Adipocyte (in vitro differentiated cells): ENCODE data around the gene CFAP92.

Experiments used
- DNase-seq: peaks from one replicate; pipeline ENCODE4 v3.0.0-alpha.2; 2015; ENCODE audit warnings: low read depth
- H3K27me3 ChIP-seq: replicated peaks from 2 replicates; pipeline ENCODE4 v1.7.0; 2013; ENCODE audit warnings: mild to moderate bottlenecking, low read length, moderate library complexity; ENCODE audit not compliant: control insufficient read depth, insufficient read depth
- H3K36me3 ChIP-seq: 2 replicates; pipeline ENCODE4 v1.7.0; 2013; ENCODE audit warnings: low read length, mild to moderate bottlenecking, moderate library complexity; ENCODE audit not compliant: control insufficient read depth, insufficient read depth, severe bottlenecking
- H3K4me1 ChIP-seq: 2 replicates; pipeline ENCODE4 v1.7.0; 2013; ENCODE audit warnings: mild to moderate bottlenecking, low read length, moderate library complexity; ENCODE audit not compliant: control insufficient read depth, insufficient read depth
- H3K4me3 ChIP-seq: 2 replicates; pipeline ENCODE4 v1.7.0; 2013; ENCODE audit warnings: mild to moderate bottlenecking, low read length, moderate library complexity
- H3K9ac ChIP-seq: 2 replicates; pipeline ENCODE4 v1.7.0; 2013; ENCODE audit warnings: mild to moderate bottlenecking, low read length, moderate library complexity
- H3K9me3 ChIP-seq: 2 replicates; pipeline ENCODE4 v1.7.0; 2013; ENCODE audit warnings: mild to moderate bottlenecking, low read length, moderate library complexity; ENCODE audit not compliant: control insufficient read depth

CFAP92 gene

DNA sequence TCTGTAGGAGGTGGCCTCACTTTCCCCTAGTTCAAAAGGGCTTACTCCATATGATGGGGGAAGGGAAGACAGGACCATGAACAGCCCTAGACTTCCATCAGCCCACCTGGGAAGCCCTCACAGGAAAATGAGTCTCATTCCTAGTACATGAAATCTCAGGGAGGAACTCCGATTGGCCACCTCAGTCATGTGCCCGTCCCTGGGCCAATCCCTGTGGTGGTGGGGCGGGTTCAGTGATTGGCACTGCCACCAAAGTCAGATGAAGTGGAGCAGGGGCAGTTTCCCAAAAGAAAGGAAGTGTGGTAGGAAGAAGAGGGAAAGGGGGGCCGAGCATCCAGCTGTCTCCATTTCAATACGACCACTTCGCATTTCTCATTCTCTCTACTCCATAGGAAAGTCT lies 40.8 kb upstream of the CFAP92 start:
- H3K36me3 ChIP-seq: no peaks in the 10 kb centered on the region
- DNase-seq: no peak
- H3K4me1 ChIP-seq: no peaks in the 10 kb centered on the region
- H3K4me3 ChIP-seq: no peak overlapping the region
- no peak overlapping the region for H3K9ac ChIP-seq
- peaks cover 6% of the 10 kb centered on the region for H3K9me3 ChIP-seq
- peaks cover 37% of the 10 kb centered on the region for H3K27me3 ChIP-seq

DNA sequence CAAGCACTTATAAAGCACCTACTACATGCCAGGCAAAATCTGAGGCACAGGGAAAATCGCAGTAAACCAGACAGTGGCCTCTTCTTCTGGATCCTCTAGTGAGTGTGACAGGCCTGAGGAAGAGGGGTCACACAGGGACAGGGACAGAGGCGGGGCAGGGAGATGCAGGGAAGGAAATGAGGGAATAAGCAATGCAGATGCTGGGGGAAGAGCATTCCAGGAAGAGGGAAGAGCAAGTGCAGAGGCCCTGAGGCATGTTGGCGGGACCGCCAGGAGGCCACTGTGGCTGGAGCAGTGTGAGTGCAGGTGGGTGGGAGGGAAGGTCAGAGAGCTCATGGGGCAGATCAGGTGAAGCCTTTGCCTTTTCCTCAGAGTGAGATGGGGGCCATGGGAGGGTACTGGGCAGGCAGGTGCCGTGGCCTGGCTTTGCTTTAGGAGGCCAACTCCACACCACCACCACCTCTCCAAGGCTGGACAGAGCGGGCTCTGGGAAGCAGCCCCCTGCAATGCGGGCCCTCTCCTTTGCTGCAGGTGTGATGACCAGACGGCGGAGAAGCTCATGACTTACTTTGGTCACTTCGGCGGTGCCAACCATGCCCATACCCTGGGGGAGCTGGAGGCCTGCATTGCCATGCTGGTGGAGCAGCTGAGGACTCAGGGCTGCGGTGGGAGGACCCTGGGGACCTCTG lies 39.9 kb upstream of the CFAP92 start:
- Histone ChIP-seq H3K27me3 (peaks cover 31% of the 10 kb centered on the region), H3K9ac (no peak overlapping the region), H3K36me3 (no peaks in the 10 kb centered on the region), H3K4me3 (no peak overlapping the region), H3K4me1 (no peaks in the 10 kb centered on the region), H3K9me3 (peaks cover 6% of the 10 kb centered on the region)
- DNase-seq: no peak

DNA sequence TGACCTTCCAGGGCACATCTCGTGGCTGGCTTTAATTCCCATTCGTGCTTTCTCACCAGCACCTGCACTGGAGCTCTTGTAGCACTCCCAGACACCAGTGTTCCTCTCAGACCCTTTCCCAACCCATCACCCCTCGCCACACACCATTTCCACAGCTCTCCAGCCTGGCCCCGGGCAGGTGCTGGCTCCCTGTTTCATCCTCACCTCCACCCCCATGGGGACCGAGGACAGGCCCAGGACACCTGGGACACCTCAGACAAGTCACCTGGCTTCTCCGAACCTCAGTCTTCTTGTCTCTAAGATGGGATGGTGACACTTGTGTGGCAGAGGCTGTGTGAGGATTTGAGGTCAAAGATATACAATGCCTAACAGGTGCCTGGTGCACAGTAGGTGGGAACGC lies 39.3 kb upstream of the CFAP92 start:
- Histone ChIP-seq H3K4me1 (no peaks in the 10 kb centered on the region), H3K4me3 (no peak overlapping the region), H3K36me3 (no peaks in the 10 kb centered on the region), H3K27me3 (peaks cover 26% of the 10 kb centered on the region), H3K9me3 (peaks cover 6% of the 10 kb centered on the region), H3K9ac (no peak overlapping the region)
- no peak for DNase-seq

DNA sequence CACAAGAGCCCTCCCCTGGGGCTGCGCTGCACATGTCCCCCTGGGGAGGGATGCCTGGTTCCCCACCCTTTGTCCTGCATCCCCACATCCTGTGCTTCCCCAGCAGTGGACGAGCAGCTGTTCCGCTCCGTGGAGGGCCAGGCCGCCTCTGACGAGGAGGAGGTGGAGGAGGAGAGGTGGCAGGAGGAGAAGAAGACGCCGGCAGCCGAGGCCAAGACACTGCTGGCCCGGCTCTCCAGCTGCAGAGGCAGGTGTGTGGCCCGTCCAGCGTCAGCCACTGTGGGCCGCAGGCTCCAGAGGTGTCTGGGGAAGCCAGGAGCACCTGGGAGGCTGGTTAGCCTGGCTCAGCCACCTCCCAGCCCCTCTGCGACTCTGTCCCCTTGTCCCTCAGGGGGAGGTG lies 38.8 kb upstream of the CFAP92 start:
- Histone ChIP-seq H3K27me3 (peaks cover 24% of the 10 kb centered on the region), H3K4me3 (no peak overlapping the region), H3K4me1 (no peaks in the 10 kb centered on the region), H3K9ac (no peak overlapping the region), H3K36me3 (no peaks in the 10 kb centered on the region), H3K9me3 (peaks cover 6% of the 10 kb centered on the region)
- no peak for DNase-seq

DNA sequence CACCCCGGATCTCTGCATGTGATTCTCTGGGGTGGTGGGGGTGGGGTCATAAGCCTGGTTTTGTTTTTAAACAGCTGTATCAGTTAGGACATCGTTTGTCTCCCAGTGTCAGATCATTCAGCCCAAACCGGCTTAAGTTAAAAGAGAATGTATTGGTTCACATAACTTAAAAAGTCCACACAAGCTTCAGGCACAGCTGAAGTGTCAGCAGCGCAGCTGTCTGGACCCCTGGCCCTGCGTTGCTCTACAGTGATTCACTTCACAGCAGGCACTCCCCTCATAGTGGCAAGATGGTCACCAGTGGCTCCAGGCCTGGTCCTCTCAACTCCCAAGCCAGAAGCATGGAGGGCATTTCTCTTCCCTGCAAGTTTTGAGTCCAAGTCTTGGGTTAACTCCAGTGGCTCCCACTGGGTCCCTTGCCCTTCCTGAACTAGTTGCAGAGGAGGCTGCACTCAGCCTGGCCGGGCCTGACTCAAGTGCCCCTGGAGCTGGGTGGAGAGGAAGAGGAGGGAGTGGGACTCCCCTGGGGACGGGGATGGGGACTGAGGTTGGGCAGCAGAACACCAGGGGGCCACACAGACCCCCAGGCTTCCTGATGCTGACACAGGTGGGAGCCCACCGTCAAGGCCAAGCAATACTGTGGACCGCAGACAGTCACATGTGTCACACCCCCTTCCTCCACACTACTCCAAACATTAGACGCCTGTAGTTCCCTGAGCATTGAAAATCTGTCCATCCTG lies 37.8 kb upstream of the CFAP92 start:
- no peaks in the 10 kb centered on the region for H3K4me1 ChIP-seq
- peaks cover 16% of the 10 kb centered on the region for H3K27me3 ChIP-seq
- DNase-seq: no peak
- no peak overlapping the region for H3K4me3 ChIP-seq
- H3K9ac ChIP-seq: no peak overlapping the region
- peaks cover 6% of the 10 kb centered on the region for H3K9me3 ChIP-seq
- H3K36me3 ChIP-seq: no peaks in the 10 kb centered on the region

DNA sequence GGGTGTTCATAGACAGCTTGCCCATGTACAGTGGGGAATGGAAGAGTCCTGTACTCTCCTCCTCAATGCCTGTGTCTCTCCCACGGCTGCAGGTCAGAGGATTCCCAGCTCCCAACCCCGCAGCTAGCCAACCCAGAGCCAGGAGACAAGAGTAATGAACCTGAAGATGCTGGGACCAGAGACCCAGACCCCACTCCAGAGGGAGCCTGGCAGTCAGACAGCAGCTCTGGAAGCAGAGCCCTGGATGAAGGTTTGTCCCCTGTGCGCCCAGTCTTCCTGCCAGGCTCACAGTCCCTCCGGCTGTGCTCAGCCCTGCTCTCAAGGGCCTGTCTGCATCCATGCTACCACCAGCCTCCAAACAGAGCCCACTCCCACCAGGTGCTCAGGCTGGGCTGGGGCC lies 36.7 kb upstream of the CFAP92 start:
- H3K4me3 ChIP-seq: no peak overlapping the region
- H3K9me3 ChIP-seq: peaks cover 6% of the 10 kb centered on the region
- peaks cover 11% of the 10 kb centered on the region for H3K27me3 ChIP-seq
- no peaks in the 10 kb centered on the region for H3K36me3 ChIP-seq
- no peak overlapping the region for H3K9ac ChIP-seq
- no peak for DNase-seq
- H3K4me1 ChIP-seq: peaks cover 3% of the 10 kb centered on the region

DNA sequence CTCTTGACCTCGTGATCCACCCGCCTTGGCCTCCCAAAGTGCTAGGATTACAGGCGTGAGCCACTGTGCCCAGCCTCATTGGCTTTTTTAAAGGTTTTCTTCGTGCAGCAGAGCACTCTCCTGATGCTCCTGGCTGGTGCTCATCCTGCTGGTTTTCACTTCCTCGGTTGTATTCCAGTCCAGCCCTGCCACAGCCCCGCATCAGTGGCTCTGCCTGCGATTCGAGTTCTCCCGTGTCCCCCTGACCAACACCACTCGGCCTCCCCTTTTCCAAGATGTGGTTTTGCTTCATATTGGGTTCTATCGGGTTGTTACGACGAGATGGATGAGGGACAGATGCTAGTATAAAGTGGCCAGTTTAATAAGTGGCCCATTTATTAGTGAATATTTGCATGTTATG lies 35.0 kb upstream of the CFAP92 start:
- Histone ChIP-seq H3K36me3 (no peaks in the 10 kb centered on the region), H3K4me3 (no peak overlapping the region), H3K4me1 (peaks cover 3% of the 10 kb centered on the region), H3K9ac (no peak overlapping the region), H3K27me3 (peaks cover 13% of the 10 kb centered on the region), H3K9me3 (peaks cover 6% of the 10 kb centered on the region)
- no peak for DNase-seq

DNA sequence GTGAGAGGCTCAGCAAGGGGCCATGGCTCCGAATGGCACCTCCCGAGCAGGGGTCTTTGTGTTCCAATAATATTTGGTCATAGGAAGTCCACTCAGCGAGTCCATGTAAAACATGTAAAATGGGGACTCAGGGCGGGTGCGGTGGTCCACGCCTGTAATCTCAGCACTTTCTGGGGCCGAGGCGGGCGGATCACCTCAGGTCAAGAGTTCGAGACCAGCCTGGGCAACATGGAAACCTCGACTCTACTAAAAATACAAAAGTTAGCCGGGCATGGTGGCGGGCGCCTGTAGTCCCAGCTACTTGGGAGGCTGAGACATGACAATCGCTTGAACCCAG lies 33.6 kb upstream of the CFAP92 start:
- no peaks in the 10 kb centered on the region for H3K36me3 ChIP-seq
- no peak for DNase-seq
- no peak overlapping the region for H3K9ac ChIP-seq
- H3K27me3 ChIP-seq: peaks cover 10% of the 10 kb centered on the region
- peaks cover 3% of the 10 kb centered on the region for H3K4me1 ChIP-seq
- H3K4me3 ChIP-seq: peak overlapping the region; percentile 59
- peaks cover 10% of the 10 kb centered on the region for H3K9me3 ChIP-seq

DNA sequence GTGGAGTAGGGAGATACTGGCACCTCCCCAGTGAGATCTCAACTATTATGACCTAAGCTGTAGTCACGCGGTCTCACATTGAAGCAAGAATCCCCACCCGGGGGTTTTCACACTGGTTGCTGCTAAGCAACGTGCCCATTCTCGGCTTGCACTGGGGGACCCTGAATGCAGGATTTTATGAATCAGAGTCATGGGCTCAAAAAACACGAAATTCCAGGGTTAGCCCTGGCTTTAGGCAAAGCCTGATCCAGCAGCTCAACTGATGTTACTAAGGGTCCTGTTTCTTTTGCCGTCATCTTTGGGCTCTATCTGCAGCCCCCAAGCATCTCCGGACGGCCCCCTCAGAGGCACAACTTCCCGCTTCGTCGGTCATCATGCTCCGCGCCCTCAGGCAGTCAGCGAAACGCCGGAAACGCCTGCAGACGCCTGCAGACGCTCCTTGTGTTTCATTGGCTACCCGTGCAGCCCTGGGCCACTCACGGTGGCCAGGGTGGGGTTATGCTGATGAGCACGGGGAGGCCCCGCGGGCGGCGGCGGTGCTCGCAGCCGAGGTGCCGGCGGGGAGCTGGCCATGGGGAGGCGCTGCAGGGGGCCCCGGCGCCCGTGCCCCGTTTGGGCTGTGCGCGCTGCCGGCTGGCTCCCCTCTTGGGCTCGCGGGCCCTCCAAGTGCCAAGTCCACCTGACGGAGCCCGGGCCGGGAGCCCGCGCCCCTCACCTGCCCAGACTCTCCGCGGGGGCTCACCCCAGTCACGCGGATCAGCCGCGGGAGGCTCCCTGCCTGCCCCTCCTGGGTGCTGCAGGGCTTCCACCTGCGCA lies 33.1 kb upstream of the CFAP92 start:
- peak overlapping the region; percentile 59 for H3K4me3 ChIP-seq

DNA sequence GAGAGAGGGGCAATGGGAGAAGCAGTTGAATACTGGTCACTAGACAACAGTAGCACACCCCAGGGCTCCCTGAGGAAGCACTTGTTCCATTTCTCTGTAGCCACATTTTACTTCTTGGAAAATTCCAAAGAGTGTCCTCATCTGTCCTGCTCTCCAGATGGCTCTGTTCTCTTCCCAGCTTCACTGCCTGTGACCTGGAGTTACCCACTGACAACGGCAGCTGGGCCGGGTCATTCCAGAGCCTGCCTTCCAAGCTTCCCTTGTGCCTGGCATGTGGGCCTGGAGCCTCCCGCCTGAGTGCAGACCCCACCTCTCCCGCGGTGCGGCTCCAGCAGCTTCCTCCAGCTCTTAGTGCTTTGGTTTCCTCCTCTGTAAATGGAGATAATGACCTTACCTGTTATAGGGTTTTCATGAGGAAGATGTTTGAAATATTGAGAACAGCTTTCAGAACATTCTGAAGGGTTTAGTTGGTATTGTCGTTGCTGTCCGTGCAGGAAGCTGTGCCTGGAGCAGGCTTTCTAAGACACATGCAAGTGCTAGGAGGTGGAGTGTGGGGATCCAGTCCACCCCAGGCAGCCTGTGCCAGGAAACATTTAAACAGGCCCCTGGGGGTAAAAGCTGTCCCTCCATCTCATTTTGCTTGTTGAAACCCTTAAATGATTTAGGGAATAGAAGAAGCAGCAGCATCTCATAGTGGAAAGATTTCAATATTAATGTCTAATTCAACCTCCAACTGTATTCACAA lies 32.0 kb upstream of the CFAP92 start:
- Histone ChIP-seq H3K9ac (no peak overlapping the region), H3K4me3 (no peak overlapping the region), H3K36me3 (no peaks in the 10 kb centered on the region), H3K27me3 (peaks cover 13% of the 10 kb centered on the region), H3K4me1 (peaks cover 3% of the 10 kb centered on the region), H3K9me3 (peaks cover 10% of the 10 kb centered on the region)
- no peak for DNase-seq

More for the DNA sequence above, 33.1 kb upstream of the CFAP92 start:
- Histone ChIP-seq H3K4me1 (peaks cover 3% of the 10 kb centered on the region), H3K9ac (no peak overlapping the region), H3K36me3 (no peaks in the 10 kb centered on the region), H3K27me3 (peaks cover 10% of the 10 kb centered on the region), H3K9me3 (peaks cover 10% of the 10 kb centered on the region)
- DNase-seq: peak; percentile 84

DNA sequence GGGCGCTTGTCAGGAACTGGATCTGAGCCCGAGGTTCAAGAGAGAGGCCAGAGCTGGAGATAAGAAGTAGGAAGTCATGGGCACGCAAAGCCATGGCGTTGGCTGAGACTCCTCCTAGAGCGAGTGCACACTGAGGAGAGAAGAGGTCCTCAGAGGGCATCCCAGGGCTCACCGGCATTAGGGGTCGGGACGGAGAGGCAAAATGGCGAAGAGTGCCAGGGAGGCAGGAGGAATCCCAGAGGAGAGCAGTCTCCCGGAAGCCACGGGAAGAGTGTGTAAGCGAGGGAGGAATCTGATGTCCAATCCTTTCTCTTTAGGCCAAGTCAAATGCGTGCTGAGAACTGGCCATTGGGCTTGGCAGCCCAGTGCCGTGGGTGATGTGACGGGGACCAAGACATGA lies 31.2 kb upstream of the CFAP92 start:
- peaks cover 3% of the 10 kb centered on the region for H3K4me1 ChIP-seq
- H3K36me3 ChIP-seq: no peaks in the 10 kb centered on the region
- H3K9ac ChIP-seq: no peak overlapping the region
- peaks cover 6% of the 10 kb centered on the region for H3K9me3 ChIP-seq
- no peak for DNase-seq
- no peak overlapping the region for H3K4me3 ChIP-seq
- peaks cover 15% of the 10 kb centered on the region for H3K27me3 ChIP-seq
